Effector memory CD4-positive, alpha-beta T cell (primary cell): ENCODE results near the gene THAP7.
"Not testable (repeated sequence)": the region's sequence is repeated elsewhere in the genome, so short reads cannot be mapped to it uniquely, and the experiment has no call there.

ENCODE experiments used
- DNase-seq, 3 donors: peaks; one replicate each; pipeline ENCODE4 v3.0.0-alpha.2; 2020
- H3K27ac ChIP-seq: 2 replicates; pipeline ENCODE4 v1.7.0; 2013; ENCODE audit warnings: mild to moderate bottlenecking, low read length, moderate library complexity; ENCODE audit not compliant: insufficient read depth, poor library complexity, severe bottlenecking
- H3K27me3 ChIP-seq: replicated peaks from 2 replicates; pipeline ENCODE4 v1.7.0; 2013; ENCODE audit warnings: mild to moderate bottlenecking, low read length; ENCODE audit not compliant: insufficient read depth, control insufficient read depth, poor library complexity, severe bottlenecking
- H3K36me3 ChIP-seq: 2 replicates; pipeline ENCODE4 v1.7.0; 2013; ENCODE audit warnings: mild to moderate bottlenecking, low read length, moderate library complexity; ENCODE audit not compliant: control insufficient read depth, insufficient read depth
- H3K4me1 ChIP-seq: 2 replicates; pipeline ENCODE4 v1.7.0; 2013; ENCODE audit warnings: low read length, mild to moderate bottlenecking; ENCODE audit not compliant: control insufficient read depth, insufficient read depth, poor library complexity, severe bottlenecking
- H3K4me3 ChIP-seq: 2 replicates; pipeline ENCODE4 v1.7.0; 2013; ENCODE audit warnings: low read length, low read depth, mild to moderate bottlenecking; ENCODE audit not compliant: insufficient read depth, poor library complexity, severe bottlenecking
- H3K9me3 ChIP-seq: 2 replicates; pipeline ENCODE4 v1.7.0; 2013; ENCODE audit warnings: mild to moderate bottlenecking, low read length, moderate library complexity; ENCODE audit not compliant: control insufficient read depth

The THAP7 gene

GRCh38 chr22:21010426-21011113 is 8.7 kb upstream of the THAP7 start:
- Histone ChIP-seq H3K27me3 (no peaks in the 10 kb centered on the region), H3K4me3 (no peak overlapping the region), H3K9me3 (no peaks in the 10 kb centered on the region), H3K4me1 (peaks cover 9% of the 10 kb centered on the region), H3K27ac (no peak overlapping the region), H3K36me3 (no peaks in the 10 kb centered on the region)
- DNase-seq, result no peak

- H3K4me1 ChIP-seq, result peaks cover 6% of the 10 kb centered on the region
- no peak overlapping the region for H3K27ac ChIP-seq
- H3K9me3 ChIP-seq, result no peaks in the 10 kb centered on the region
- no peaks in the 10 kb centered on the region for H3K27me3 ChIP-seq
- no peak for DNase-seq
- H3K36me3 ChIP-seq, result no peaks in the 10 kb centered on the region
- H3K4me3 ChIP-seq, result no peak overlapping the region
Observed at GRCh38 chr22:21009638-21010425, 7.9 kb upstream of the THAP7 start.

GRCh38 chr22:21009208-21009607 is 7.3 kb upstream of the THAP7 start:
- H3K27me3 ChIP-seq, H3K4me1 ChIP-seq, H3K27ac ChIP-seq, H3K36me3 ChIP-seq, H3K4me3 ChIP-seq, DNase-seq, H3K9me3 ChIP-seq: not testable (repeated sequence)

GRCh38 chr22:21003782-21004181 is 1.9 kb upstream of the THAP7 start:
- peaks cover 18% of the 10 kb centered on the region for H3K4me1 ChIP-seq
- no peak overlapping the region for H3K4me3 ChIP-seq
- H3K36me3 ChIP-seq, result peaks cover 16% of the 10 kb centered on the region
- peak overlapping the region; percentile 27 for H3K27ac ChIP-seq
- no peaks in the 10 kb centered on the region for H3K27me3 ChIP-seq
- H3K9me3 ChIP-seq, result no peaks in the 10 kb centered on the region
- DNase-seq, result no peak

GRCh38 chr22:21000987-21001600 is 824 bp downstream of the THAP7 start:
- no peaks in the 10 kb centered on the region for H3K9me3 ChIP-seq
- no peaks in the 10 kb centered on the region for H3K27me3 ChIP-seq
- DNase-seq, result no peak
- peaks cover 18% of the 10 kb centered on the region for H3K4me1 ChIP-seq
- peak overlapping the region; percentile 88 for H3K4me3 ChIP-seq
- H3K36me3 ChIP-seq, result peaks cover 28% of the 10 kb centered on the region
- peak overlapping the region; percentile 98 for H3K27ac ChIP-seq

GRCh38 chr22:21000207-21000986 is 1.5 kb downstream of the THAP7 start:
- Histone ChIP-seq H3K36me3 (peaks cover 28% of the 10 kb centered on the region), H3K9me3 (no peaks in the 10 kb centered on the region), H3K4me3 (peak overlapping the region; percentile 88), H3K27me3 (no peaks in the 10 kb centered on the region), H3K4me1 (peaks cover 18% of the 10 kb centered on the region), H3K27ac (peak overlapping the region; percentile 98)
- DNase-seq, result no peak

- Histone ChIP-seq H3K9me3 (no peaks in the 10 kb centered on the region), H3K36me3 (peaks cover 28% of the 10 kb centered on the region), H3K27me3 (no peaks in the 10 kb centered on the region), H3K4me1 (peaks cover 18% of the 10 kb centered on the region), H3K27ac (no peak overlapping the region), H3K4me3 (no peak overlapping the region)
- no peak for DNase-seq
Observed at GRCh38 chr22:20999350-21000206, 2.3 kb downstream of the THAP7 start.

GRCh38 chr22:20998411-20999336 is 3.2 kb downstream of the THAP7 start:
- Histone ChIP-seq H3K4me3 (no peak overlapping the region), H3K4me1 (peaks cover 18% of the 10 kb centered on the region), H3K27me3 (no peaks in the 10 kb centered on the region), H3K36me3 (peaks cover 28% of the 10 kb centered on the region), H3K27ac (no peak overlapping the region), H3K9me3 (no peaks in the 10 kb centered on the region)
- DNase-seq, result no peak
